Fibroblast of skin of right biceps (primary cell): ENCODE measurements around the gene WDFY3.

ENCODE experiments used
- DNase-seq: peaks from one replicate; pipeline ENCODE4 v3.0.0-alpha.2; 2013

The WDFY3 gene

DNA sequence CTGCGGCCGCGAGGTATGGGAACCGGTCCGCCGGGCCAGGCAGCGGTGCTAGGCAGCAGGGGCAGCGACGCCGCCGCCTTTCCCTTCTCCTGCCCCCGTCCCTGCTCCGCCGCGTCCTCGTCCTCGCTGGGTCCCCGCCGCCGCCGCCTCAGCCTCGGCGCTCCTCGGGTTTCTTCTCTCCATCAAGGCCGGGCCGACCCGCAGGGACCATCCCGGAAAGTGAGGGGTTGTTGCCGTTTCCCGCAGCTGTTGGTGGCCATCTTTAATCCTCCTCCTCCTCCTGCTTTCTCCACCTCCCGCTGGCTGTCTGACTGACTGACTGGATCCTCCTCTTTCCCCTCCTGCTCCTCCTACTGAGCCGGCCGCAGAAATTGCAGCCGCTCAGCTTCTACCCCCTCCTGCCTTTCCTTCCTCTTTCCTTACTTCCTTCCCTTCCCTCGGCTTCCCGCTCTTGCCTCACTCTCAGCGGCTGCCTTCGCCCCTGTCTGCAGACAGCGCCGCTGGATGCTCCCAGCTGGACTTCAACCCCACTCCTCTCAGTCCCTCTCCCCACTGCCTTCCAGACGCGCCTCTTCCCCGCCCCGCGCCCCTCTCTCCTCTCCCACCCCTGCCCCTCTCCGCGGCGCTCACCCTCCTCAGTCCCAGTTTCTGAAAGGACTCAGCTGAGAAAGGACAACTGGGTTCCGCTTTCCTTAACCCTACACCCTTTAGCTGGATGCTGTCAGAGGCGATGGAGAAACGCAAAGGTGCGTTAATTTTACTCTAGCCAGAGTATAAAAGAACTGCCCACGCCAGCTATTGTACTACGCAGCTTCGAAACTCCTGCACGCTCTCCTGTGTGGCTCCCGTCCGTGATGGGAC lies at the start of gene WDFY3:
Gene WDFY3, minus strand, starts transcription at position 309 of the 861 bp plus-strand sequence. CDS start 106,099 bp downstream, outside the sequence.
- DNase-seq, result peak; percentile 92

GRCh38 chr4:85005865-85006377 lies 39.4 kb upstream of the WDFY3 start:
- peak; percentile 72 for DNase-seq

DNA sequence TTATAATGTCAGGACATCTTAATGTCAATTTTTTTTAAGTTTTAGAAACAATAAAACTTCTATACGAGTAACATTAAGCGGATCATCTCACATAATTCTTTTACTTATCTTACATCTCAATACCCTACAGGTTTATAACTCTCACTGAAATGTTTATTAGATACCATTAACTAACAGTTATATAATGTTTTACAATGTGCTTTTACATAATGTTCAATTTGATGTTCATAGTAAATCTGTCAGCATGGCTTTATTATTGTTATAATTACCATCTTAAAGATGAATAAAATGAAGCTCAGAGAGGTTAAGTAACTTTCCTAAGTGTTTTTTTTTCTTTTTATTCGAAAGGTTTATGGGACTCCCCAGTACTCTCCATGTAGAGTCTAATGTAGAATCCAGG lies 33.9 kb upstream of the WDFY3 start:
- no peak for DNase-seq

DNA sequence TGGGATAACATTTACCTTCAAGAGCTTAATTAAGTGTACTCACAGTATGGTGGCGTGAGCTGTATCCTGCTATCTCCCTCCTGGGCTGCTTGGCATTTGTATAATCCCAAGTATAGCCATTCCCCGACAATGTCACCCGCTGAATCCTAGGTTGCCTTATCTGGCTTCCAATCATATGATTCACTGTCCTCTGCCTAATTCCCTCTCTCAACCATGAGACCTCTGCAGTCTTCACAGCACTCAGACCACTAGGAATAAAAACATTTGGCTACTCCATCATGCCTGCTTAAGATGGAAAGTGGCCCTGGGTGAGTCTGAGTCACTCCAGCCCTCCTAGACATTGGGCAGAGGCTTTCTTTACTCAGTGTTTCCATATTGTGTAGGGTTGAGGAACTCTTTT lies 28.9 kb upstream of the WDFY3 start:
- DNase-seq, result peak; percentile 25

DNA sequence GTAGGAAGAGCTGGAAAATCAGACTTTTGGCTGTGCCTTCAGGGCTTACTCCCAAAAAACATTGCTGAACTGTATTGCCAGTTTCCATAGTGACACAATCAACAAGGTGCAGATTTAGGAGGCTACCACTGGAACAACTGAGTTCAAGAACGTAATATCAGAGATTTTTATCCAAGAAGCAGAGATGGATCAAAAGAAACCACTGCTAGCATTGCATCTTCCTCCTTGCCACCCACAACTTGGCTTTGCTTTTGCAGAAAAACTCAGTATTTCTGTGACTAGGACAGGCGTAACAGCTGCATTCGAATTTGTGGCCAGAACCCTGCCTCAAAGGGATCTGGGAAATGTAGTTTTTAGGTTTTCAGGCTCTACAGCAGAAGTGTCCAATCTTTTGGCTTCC lies 27.8 kb upstream of the WDFY3 start:
- no peak for DNase-seq

DNA sequence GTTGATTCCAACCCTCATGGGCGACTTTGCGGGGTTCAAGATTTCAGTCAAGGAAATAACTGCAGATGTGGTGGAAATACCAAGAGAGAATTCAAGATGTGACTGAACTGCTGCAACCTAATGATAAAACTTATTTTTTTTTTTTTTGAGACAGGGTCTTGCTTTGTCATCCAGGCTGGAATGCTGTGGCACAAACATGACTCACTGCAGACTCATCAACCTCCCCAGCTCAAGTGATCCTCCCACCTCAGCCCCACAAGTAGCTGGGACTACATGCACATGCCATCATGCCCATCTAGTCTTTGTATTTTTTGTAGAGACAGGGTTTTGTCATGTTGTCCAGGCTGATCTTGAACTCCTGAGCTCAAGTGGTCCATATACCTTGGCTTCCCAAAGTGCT lies 19.5 kb upstream of the WDFY3 start:
- DNase-seq, result peak; percentile 80

GRCh38 chr4:84977396-84977795 lies 10.9 kb upstream of the WDFY3 start:
- no peak for DNase-seq

- DNase-seq, result no peak
Observed at GRCh38 chr4:84973856-84974255, 7.4 kb upstream of the WDFY3 start.

GRCh38 chr4:84971319-84971932 lies 4.9 kb upstream of the WDFY3 start:
- DNase-seq, result peak; percentile 59

- DNase-seq, result no peak
Observed at GRCh38 chr4:84968925-84969324, 2.4 kb upstream of the WDFY3 start.

DNA sequence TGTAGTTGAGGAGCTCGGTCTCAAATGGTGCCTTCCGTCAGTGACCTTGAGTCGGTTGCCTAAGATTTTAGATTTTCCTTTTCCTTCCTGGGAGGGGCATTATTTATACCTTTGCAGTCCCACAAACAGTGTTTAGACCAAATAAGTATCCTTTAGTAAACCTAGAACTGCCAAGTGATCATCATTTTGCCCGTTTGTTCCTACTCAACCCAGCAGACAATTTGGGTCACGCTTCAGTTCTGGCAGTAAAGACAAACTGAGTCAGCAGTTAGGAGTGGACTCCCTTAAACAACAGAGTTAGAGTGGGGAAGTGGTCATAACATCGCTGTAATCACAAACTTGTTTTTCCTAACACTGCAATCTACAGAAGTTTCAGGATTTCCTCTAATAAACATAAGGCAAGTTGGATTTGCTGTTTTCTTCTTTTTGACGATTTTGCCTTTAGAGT lies 777 bp upstream of the WDFY3 start:
- no peak for DNase-seq

DNA sequence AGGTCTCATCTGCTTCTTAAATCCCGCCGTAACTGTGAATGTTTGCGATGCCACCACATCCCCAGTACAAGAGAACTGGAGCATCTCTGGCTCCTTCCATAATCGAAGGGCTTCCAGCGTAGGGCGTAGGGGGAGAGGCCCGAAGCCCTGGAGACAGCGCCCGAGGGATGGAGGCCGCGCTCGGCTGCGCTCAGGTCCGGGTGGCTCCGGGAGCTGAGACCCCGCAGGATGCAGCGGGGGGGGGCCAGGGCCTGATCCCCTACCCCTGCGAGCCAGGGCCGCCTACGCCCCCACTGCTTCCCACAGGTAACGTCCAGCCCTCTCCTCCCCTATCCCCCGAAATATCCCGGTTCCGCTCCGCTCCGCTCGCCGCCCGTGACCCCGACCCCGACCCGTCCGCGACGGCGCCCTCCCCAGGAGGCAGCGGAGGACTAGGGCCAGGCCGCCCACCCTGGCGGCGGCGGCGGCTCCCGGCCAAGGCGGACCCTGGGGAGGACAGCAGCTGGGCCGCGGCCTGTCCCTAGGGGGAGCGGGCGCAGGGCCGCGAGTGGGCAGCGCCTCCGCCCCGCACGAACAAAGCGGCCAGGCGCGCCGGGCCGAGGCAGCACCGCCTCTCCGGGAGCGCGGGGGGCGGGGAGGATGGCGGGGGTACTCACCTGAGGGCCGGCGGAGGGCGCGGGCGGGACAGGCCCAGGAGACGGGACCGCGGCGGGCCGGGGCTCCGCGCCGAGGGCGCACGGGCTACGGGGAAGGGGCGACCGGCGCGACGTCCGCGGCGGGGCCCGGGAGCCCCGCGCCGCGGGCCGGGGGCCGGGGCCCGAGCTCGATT lies 723 bp downstream of the WDFY3 start:
- peak; percentile 38 for DNase-seq

GRCh38 chr4:84964995-84965552 lies 1.4 kb downstream of the WDFY3 start:
- DNase-seq, result no peak

- DNase-seq, result no peak
Observed at GRCh38 chr4:84962102-84962501, 4.4 kb downstream of the WDFY3 start.

DNA sequence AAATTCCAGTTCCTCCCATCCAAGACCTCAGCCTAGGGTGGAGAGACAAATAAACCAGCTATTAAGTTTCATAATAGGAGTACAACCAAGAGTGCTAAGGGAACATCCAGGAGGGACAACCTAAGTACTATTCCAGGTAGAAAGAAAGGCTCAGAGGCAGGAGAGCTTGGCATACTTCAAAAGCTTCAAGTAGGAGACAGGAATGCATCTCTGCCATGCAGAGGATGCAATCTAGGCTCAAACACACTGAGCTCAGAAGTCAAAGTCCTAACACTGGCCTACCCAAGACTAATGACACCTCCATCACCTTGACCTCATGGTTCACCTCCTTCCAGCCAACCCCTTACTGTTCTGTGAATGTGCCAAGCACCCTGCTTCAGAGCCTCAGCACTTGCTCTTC lies 8.1 kb downstream of the WDFY3 start:
- no peak for DNase-seq

- DNase-seq, result peak; percentile 37
Observed at GRCh38 chr4:84957514-84958420, 8.7 kb downstream of the WDFY3 start.

DNA sequence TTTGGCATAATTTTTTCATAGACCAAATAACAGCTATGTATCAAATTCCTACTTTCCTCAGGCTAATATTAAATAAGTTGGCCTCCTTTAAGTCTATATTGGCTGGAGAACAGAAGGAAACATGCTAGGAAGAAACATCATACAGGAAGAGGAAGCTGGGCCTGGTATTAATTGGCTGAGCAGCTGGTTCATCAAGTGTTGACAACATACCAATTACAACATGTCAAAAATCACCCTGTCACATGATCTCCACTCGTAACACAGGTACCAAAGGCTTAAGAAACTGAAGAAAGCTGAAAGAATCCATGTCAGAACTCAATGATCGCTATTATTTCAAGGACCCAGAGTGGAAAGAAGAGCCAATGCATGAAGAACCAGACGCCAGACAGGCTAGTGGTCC lies 10.5 kb downstream of the WDFY3 start:
- DNase-seq, result no peak

- no peak for DNase-seq
Observed at GRCh38 chr4:84954982-84955567, 11.4 kb downstream of the WDFY3 start.

DNA sequence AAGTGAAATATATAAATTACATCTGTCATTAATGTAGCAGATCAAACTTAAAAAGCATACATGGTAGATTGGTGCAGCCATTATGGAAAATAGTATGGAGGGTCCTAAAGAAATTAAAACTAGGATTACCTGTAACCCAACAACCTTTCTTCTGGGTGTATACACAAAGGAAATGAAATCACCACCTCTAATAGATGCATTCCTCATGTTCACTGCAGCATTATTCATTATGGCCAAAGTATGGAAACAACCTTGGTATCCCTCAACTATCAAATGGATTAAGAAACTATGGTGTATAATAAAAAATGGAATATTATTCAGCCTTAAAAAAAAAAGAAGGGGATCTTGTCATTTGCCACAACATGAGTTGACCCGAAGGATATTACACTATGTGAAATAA lies 13.7 kb downstream of the WDFY3 start:
- no peak for DNase-seq

- DNase-seq, result peak; percentile 67
Observed at GRCh38 chr4:84952004-84952403, 14.5 kb downstream of the WDFY3 start.

DNA sequence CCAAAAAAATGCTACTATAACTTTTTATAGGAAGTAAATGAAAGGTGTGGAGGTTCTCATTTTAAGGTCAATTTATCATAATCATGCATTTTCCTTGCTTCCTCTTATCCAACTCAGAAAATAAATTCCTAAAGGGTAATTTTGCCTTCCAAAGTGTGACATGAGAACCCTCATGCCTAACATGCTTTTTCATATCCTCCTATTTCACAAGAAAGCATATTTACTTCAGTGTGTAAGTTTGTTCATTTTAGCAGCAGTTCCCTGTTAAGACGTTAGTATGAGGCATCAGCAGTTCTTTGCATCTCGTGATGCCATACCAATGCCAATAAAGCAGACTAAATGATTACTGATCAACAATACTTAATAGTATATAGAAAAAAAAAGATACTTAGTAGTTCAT lies 18.4 kb downstream of the WDFY3 start:
- DNase-seq, result peak; percentile 25
